Measurements from ENCODE around the gene CCDC192. TPM values are rescaled to one million over a fixed set of nuclear protein-coding genes. Genes with fewer than 3 reads are reported as not detected.
"Not testable (repeated sequence)": the region's sequence is repeated elsewhere in the genome, so short reads cannot be mapped to it uniquely, and the experiment has no call there.

The CCDC192 gene
- total RNA-seq, 1 donor from 2014 or later, result not detected

DNA sequence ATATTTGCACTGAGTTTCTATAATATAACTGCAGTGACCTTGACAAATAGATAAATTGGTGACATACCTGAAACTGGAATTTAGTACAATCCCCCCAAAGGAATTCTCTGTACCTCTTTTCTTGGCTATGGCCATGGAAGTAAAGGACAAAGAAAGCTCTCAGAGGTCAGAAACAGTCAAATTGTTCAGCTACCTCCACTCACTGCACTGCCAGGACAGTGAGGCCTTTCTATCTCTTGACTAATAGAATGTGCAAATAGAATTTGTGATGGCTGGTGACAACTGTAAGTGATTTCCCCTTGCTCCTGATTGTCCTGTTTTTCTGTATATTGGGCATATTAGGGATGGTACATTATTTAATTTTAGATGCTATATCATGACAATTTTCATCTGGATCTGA is 67.1 kb downstream of the CCDC192 start:
- DNase-seq (ENCODE audit: low read depth), result no peak
- Histone ChIP-seq H3K27me3 (ENCODE audit: control insufficient read depth, insufficient read depth, low read length) (no peaks in the 10 kb centered on the region), H3K4me3 (ENCODE audit: low read depth, low read length) (no peak overlapping the region), H3K36me3 (ENCODE audit: control insufficient read depth, insufficient read depth, low read length) (no peaks in the 10 kb centered on the region)
- TF ChIP-seq, protein P1, sequence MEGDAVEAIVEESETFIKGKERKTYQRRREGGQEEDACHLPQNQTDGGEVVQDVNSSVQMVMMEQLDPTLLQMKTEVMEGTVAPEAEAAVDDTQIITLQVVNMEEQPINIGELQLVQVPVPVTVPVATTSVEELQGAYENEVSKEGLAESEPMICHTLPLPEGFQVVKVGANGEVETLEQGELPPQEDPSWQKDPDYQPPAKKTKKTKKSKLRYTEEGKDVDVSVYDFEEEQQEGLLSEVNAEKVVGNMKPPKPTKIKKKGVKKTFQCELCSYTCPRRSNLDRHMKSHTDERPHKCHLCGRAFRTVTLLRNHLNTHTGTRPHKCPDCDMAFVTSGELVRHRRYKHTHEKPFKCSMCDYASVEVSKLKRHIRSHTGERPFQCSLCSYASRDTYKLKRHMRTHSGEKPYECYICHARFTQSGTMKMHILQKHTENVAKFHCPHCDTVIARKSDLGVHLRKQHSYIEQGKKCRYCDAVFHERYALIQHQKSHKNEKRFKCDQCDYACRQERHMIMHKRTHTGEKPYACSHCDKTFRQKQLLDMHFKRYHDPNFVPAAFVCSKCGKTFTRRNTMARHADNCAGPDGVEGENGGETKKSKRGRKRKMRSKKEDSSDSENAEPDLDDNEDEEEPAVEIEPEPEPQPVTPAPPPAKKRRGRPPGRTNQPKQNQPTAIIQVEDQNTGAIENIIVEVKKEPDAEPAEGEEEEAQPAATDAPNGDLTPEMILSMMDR (IDR thresholded peaks at IDR 0.05; ENCODE audit: insufficient read depth, low read length, poor library complexity, severe bottlenecking), result no peak

DNA sequence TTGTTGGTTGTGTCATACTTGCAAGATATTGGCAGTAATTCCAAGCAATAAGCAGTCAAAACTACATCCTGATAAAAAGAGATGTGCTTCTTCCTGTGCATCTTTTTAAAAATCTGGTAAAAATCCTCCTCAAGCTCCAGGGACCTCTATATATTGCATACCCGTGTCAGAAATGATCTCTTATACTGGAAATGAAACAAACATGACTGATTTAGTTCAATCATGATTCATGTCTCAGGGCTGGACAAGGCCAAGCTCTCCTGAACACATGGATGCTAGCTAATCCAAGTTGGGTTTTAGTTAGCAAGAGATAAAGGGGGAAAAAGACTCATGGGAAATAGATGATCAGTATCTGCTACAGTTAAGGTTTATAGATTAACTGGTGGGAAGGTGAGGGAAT is 69.3 kb downstream of the CCDC192 start:
- no peaks in the 10 kb centered on the region for H3K36me3 ChIP-seq (ENCODE audit: control insufficient read depth, insufficient read depth, low read length)
- TF ChIP-seq, protein P1 (IDR thresholded peaks at IDR 0.05; ENCODE audit: insufficient read depth, low read length, poor library complexity, severe bottlenecking), result no peak
- H3K27me3 ChIP-seq (ENCODE audit: control insufficient read depth, insufficient read depth, low read length), result no peaks in the 10 kb centered on the region
- no peak for DNase-seq (ENCODE audit: low read depth)
- no peak overlapping the region for H3K4me3 ChIP-seq (ENCODE audit: low read depth, low read length)

DNA sequence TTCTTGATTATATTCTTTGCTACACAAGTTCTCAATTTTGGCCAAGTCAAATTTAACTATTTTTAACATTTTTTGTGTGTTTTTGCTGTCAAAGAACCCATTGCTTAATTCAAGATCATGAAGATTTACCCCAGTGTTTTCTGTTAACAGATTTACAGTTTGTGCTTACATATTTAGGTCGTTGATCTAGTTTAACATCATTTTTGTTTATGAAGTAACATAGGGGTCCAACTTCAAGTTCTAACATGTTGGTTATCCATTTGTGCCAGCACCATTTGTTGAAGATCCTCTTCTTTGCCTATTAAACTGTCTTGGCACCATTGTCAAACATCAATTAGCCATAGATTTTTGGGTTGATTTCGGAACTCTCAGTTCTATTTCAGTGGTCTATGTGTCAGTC is 71.0 kb downstream of the CCDC192 start:
- DNase-seq (ENCODE audit: low read depth), result no peak
- H3K36me3 ChIP-seq (ENCODE audit: control insufficient read depth, insufficient read depth, low read length), result no peaks in the 10 kb centered on the region
- H3K27me3 ChIP-seq (ENCODE audit: control insufficient read depth, insufficient read depth, low read length), result no peaks in the 10 kb centered on the region
- TF ChIP-seq, protein P1 (IDR thresholded peaks at IDR 0.05; ENCODE audit: insufficient read depth, low read length, poor library complexity, severe bottlenecking), result no peak
- H3K4me3 ChIP-seq (ENCODE audit: low read depth, low read length), result no peak overlapping the region

DNA sequence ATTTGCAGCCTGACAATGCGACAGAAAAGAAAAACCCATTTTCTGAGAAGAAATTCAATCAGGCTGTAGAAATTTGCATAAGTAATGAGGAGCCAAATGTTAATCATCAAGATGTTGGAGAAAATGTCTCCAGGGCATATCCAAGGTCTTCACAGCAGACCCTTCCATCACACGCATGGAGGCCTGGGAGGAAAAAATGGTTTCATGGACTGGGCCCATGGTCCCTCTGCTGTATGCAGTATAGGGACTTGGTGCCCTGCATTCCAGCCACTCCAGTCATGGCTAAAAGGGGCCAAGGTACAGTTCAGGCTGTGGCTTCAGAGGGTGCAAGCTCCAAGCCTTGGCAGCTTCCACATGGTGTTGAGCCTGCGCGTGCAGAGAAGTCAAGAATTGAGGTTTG is 73.3 kb downstream of the CCDC192 start:
- H3K4me3 ChIP-seq (ENCODE audit: low read depth, low read length), result no peak overlapping the region
- no peaks in the 10 kb centered on the region for H3K27me3 ChIP-seq (ENCODE audit: control insufficient read depth, insufficient read depth, low read length)
- H3K36me3 ChIP-seq (ENCODE audit: control insufficient read depth, insufficient read depth, low read length), result no peaks in the 10 kb centered on the region
- TF ChIP-seq, protein P1 (IDR thresholded peaks at IDR 0.05; ENCODE audit: insufficient read depth, low read length, poor library complexity, severe bottlenecking), result no peak
- DNase-seq (ENCODE audit: low read depth), result no peak

DNA sequence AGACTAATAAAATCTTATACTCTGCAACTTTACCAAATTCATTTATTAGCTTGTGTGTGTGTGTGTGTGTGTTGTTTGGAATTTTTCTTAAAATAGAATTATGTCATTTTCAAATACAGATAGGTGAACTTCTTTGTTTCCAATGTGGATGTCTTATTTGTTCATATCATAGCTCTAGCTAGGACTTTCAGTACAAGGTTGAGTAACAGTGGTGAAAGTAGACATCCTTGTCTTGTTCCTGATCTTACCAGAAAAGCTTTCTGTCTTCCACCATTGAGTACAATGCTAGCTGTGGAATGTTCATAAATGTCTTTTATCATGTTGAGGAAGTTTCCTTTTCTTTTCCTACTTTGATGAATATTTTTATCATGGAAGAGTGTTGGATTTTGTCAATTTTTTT is 74.8 kb downstream of the CCDC192 start:
- Histone ChIP-seq H3K27me3 (ENCODE audit: control insufficient read depth, insufficient read depth, low read length) (no peaks in the 10 kb centered on the region), H3K36me3 (ENCODE audit: control insufficient read depth, insufficient read depth, low read length) (no peaks in the 10 kb centered on the region)
- TF ChIP-seq, protein P1 (IDR thresholded peaks at IDR 0.05; ENCODE audit: insufficient read depth, low read length, poor library complexity, severe bottlenecking), result no peak

DNA sequence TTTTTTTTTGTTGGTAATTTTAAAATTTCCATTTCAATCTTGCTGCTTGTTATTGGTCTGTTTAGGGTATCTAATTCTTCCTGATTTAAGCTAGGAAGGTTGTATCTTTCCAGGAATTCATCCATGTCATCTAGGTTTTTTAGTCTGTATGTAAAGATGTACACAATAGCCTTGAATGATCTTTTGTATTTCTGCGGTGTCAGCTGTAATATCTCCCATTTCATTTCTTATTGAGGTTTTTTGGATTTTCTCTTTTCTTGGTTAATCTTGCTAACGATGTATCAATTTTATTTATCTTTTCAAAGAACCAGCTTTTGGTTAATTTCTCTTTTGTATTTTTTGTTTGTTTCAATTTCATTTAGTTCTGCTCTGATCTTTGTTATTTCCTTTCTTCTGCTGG is 79.3 kb downstream of the CCDC192 start:
- not testable (repeated sequence) for H3K36me3 ChIP-seq (ENCODE audit: control insufficient read depth, insufficient read depth, low read length); DNase-seq (ENCODE audit: low read depth); H3K4me3 ChIP-seq (ENCODE audit: low read depth, low read length); H3K27me3 ChIP-seq (ENCODE audit: control insufficient read depth, insufficient read depth, low read length)

More for the DNA sequence above, 74.8 kb downstream of the CCDC192 start:
- H3K4me3 ChIP-seq (ENCODE audit: low read depth, low read length), result no peak overlapping the region
- DNase-seq (ENCODE audit: low read depth), result no peak

Measured in kidney epithelial cell (primary cell).